ENCODE data around the gene LRBA. TPM values are rescaled to one million over a fixed set of nuclear protein-coding genes. Genes with fewer than 3 reads are reported as not detected.

Gene LRBA
- total and polyA plus RNA-seq, 2 donors, result 18.4 to 38.6 TPM

DNA sequence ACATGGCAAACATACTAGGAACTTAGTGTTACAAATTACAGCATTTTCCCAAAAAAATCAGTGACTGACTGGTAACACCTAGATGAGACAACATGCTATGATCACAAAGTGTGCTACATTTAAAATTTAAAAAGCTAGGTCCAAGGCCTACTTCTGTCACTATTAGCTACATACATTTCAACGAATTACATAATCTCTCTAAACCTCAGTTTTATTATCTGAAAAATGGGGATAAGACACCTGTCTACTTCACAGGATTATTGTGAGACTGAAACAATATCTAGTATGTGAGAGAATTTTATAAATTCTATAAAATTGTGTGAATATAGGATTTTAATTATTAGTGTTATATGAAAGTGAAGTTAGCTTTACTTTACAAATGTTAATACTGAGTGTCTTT, 708.4 kb downstream of the LRBA start:
- DNase-seq (ENCODE audit: low read depth in 6 of 9, low spot score in 9 of 9), result no peak
- 100% methylated on average over 1 of the region's 1 CpG for WGBS
- Histone ChIP-seq H3K27ac (ENCODE audit: low read depth in 1 of 2, low read length in 1 of 2) (no peak overlapping the region), H3K4me1 (ENCODE audit: control insufficient read depth in 2 of 2, insufficient read depth in 2 of 2, low read length in 2 of 2) (no peaks in the 10 kb centered on the region), H3K36me3 (ENCODE audit: control insufficient read depth in 2 of 2, insufficient read depth in 2 of 2, low read length in 1 of 2) (peaks cover 0 to 5% of the 10 kb centered on the region in 2 donors), H3K9me3 (ENCODE audit: control insufficient read depth in 2 of 2, insufficient read depth in 1 of 2, low read length in 1 of 2) (no peaks in the 10 kb centered on the region), H3K4me3 (ENCODE audit: low read length in 2 of 2) (no peak overlapping the region), H3K27me3 (ENCODE audit: control insufficient read depth in 2 of 2, insufficient read depth in 1 of 2, low read length in 1 of 2) (no peaks in the 10 kb centered on the region)

DNA sequence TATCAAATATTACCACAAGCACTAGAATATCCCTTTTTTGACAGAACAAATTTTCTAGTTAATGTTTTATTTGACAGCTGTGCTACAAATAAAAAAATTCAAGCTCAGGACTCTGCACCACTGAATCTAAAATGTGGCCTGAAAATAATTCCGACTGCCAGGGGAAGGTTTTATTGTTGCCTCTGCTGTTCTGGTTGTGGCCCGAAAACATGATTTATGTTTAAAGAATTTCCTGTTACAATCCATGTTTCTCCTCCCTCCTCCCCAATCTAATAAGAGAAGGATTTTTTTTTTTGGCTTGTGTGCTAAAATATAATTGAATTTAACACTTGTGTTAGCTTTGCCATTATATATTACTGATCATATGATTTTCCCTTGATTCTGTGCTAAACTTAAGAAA, 709.1 kb downstream of the LRBA start:
- no peaks in the 10 kb centered on the region for H3K4me1 ChIP-seq (ENCODE audit: control insufficient read depth in 2 of 2, insufficient read depth in 2 of 2, low read length in 2 of 2)
- no peaks in the 10 kb centered on the region for H3K27me3 ChIP-seq (ENCODE audit: control insufficient read depth in 2 of 2, insufficient read depth in 1 of 2, low read length in 1 of 2)
- peaks cover 0 to 5% of the 10 kb centered on the region in 2 donors for H3K36me3 ChIP-seq (ENCODE audit: control insufficient read depth in 2 of 2, insufficient read depth in 2 of 2, low read length in 1 of 2)
- no peak for DNase-seq (ENCODE audit: low read depth in 6 of 9, low spot score in 9 of 9)
- no peak overlapping the region for H3K4me3 ChIP-seq (ENCODE audit: low read length in 2 of 2)
- 92% methylated on average over 2 of the region's 2 CpGs for WGBS
- H3K27ac ChIP-seq (ENCODE audit: low read depth in 1 of 2, low read length in 1 of 2), result no peak overlapping the region
- no peaks in the 10 kb centered on the region for H3K9me3 ChIP-seq (ENCODE audit: control insufficient read depth in 2 of 2, insufficient read depth in 1 of 2, low read length in 1 of 2)

DNA sequence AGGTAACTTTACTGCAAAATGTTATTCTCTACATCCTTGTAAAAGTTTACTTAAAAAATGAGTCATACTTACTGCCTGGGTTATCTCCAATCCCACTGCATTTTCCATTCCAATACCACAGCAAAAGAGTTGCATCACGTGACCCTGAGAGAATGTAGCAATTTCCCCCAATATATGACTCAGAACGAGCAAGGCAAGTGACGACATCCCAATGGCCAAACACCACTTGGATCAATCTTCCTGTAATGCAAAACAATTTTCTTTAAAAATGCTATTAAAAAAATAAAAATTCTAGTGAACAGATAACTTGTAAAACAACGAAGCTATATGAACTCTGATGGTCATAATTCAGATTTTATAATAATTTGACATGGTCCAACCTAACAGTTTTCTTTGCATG, 712.5 kb downstream of the LRBA start:
- H3K27me3 ChIP-seq (ENCODE audit: control insufficient read depth in 2 of 2, insufficient read depth in 1 of 2, low read length in 1 of 2), result no peaks in the 10 kb centered on the region
- no peaks in the 10 kb centered on the region for H3K9me3 ChIP-seq (ENCODE audit: control insufficient read depth in 2 of 2, insufficient read depth in 1 of 2, low read length in 1 of 2)
- no peaks in the 10 kb centered on the region for H3K36me3 ChIP-seq (ENCODE audit: control insufficient read depth in 2 of 2, insufficient read depth in 2 of 2, low read length in 1 of 2)
- H3K4me1 ChIP-seq (ENCODE audit: control insufficient read depth in 2 of 2, insufficient read depth in 2 of 2, low read length in 2 of 2), result no peaks in the 10 kb centered on the region
- H3K4me3 ChIP-seq (ENCODE audit: low read length in 2 of 2), result no peak overlapping the region
- no peak for DNase-seq (ENCODE audit: low read depth in 6 of 9, low spot score in 9 of 9)
- H3K27ac ChIP-seq (ENCODE audit: low read depth in 1 of 2, low read length in 1 of 2), result no peak overlapping the region
- 91% methylated on average over 4 of the region's 4 CpGs for WGBS

DNA sequence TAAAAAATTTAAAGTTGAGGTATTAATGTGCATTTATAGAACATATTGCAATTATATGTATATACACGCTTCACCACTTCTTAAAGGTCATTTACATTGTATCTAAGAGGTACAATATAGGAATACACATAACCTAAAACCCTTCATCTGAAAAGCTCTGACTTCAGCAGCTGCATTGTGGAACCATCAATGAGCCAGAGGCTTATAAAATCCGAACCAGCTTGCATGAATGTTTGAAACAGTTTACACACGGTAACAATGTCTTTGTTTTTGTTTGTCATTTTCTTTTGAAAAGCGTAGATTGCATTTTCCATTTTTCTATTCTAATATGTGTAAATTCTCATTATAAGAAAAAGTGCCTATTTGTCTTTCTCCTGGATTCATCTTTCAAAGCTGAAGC, 715.3 kb downstream of the LRBA start:
- no peak overlapping the region for H3K4me3 ChIP-seq (ENCODE audit: low read length in 2 of 2)
- H3K9me3 ChIP-seq (ENCODE audit: control insufficient read depth in 2 of 2, insufficient read depth in 1 of 2, low read length in 1 of 2), result no peaks in the 10 kb centered on the region
- no peak overlapping the region for H3K27ac ChIP-seq (ENCODE audit: low read depth in 1 of 2, low read length in 1 of 2)
- H3K36me3 ChIP-seq (ENCODE audit: control insufficient read depth in 2 of 2, insufficient read depth in 2 of 2, low read length in 1 of 2), result no peaks in the 10 kb centered on the region
- no peaks in the 10 kb centered on the region for H3K4me1 ChIP-seq (ENCODE audit: control insufficient read depth in 2 of 2, insufficient read depth in 2 of 2, low read length in 2 of 2)
- H3K27me3 ChIP-seq (ENCODE audit: control insufficient read depth in 2 of 2, insufficient read depth in 1 of 2, low read length in 1 of 2), result no peaks in the 10 kb centered on the region
- WGBS, result over 99% methylated on average over 4 of the region's 4 CpGs
- DNase-seq (ENCODE audit: low read depth in 6 of 9, low spot score in 9 of 9), result no peak

DNA sequence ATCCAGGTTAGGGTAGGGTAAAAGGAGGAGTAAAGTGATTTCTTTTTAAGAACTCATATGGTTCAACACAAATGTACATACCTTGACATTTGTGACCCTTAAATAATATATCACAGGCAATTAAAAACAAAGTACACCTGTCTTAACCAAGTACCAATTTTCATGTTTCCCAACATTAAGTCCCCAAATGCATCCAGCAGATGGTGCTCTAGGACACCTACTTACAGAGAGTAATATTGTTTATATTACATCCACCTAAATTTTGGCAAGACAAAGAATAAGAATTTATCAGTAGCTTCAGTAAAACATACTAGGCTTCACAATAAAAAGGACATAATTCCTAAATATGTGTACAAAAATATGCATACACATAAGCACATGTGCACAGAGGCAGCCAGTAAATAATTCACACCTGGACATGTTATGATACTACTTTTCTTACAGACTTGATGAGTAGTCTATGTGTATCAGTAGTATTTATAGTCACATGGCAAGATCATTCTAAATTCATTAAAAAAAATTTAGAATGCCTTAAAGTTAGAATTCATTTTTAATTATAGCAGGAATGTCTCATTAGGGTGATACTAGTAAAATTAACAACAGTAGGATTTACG, 717.1 kb downstream of the LRBA start:
- H3K27me3 ChIP-seq (ENCODE audit: control insufficient read depth in 2 of 2, insufficient read depth in 1 of 2, low read length in 1 of 2), result no peaks in the 10 kb centered on the region
- 100% methylated on average over 1 of the region's 1 CpG for WGBS
- H3K27ac ChIP-seq (ENCODE audit: low read depth in 1 of 2, low read length in 1 of 2), result no peak overlapping the region
- no peaks in the 10 kb centered on the region for H3K9me3 ChIP-seq (ENCODE audit: control insufficient read depth in 2 of 2, insufficient read depth in 1 of 2, low read length in 1 of 2)
- DNase-seq (ENCODE audit: low read depth in 6 of 9, low spot score in 9 of 9), result peak in 8 of 9 donors; percentile 13 to 58 (median 22)
- H3K4me1 ChIP-seq (ENCODE audit: control insufficient read depth in 2 of 2, insufficient read depth in 2 of 2, low read length in 2 of 2), result no peaks in the 10 kb centered on the region
- no peak overlapping the region for H3K4me3 ChIP-seq (ENCODE audit: low read length in 2 of 2)
- H3K36me3 ChIP-seq (ENCODE audit: control insufficient read depth in 2 of 2, insufficient read depth in 2 of 2, low read length in 1 of 2), result no peaks in the 10 kb centered on the region

DNA sequence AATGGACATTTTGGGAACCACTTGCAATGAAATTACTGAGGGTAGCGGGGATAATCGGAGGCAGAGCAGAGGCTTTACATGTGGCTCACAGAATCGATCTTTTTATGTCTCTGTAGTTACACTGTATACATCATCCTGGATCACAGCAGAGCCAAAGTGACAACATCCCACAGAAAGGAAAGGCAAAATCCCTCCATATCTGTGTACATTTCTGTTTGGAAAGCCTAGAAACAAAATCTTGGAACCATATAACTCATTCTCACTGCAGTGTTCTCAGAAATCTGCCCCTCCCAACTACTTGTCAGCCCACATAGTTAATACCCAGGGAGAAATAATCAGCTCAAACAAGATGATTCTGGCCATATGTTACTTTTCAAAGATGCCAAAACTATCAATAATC, 725.2 kb downstream of the LRBA start:
- Histone ChIP-seq H3K4me3 (ENCODE audit: low read length in 2 of 2) (no peak overlapping the region), H3K27me3 (ENCODE audit: control insufficient read depth in 2 of 2, insufficient read depth in 1 of 2, low read length in 1 of 2) (no peaks in the 10 kb centered on the region), H3K27ac (ENCODE audit: low read depth in 1 of 2, low read length in 1 of 2) (no peak overlapping the region), H3K36me3 (ENCODE audit: control insufficient read depth in 2 of 2, insufficient read depth in 2 of 2, low read length in 1 of 2) (peaks cover 0 to 4% of the 10 kb centered on the region in 2 donors), H3K9me3 (ENCODE audit: control insufficient read depth in 2 of 2, insufficient read depth in 1 of 2, low read length in 1 of 2) (no peaks in the 10 kb centered on the region), H3K4me1 (ENCODE audit: control insufficient read depth in 2 of 2, insufficient read depth in 2 of 2, low read length in 2 of 2) (no peaks in the 10 kb centered on the region)
- 99% methylated on average over 3 of the region's 3 CpGs for WGBS
- DNase-seq (ENCODE audit: low read depth in 6 of 9, low spot score in 9 of 9), result no peak

DNA sequence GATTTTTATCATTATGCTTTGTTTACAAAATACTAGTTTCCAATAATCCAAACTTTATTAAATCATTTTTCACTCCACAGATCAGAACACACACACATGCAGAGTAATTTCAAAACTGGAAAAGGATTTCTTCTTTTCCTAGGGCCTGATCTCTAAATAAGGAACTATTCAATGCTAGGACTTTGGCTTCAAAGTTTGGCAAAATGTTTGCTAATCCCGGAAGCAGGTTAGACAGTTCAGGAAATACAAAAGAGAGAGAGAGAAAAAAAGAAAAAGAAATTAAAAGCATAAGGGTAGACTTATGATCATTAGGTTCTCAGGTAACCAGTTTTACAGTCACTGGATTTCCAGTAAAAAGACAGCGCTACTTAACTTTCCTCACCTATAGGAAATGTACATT, 725.9 kb downstream of the LRBA start:
- Histone ChIP-seq H3K27ac (ENCODE audit: low read depth in 1 of 2, low read length in 1 of 2) (no peak overlapping the region), H3K36me3 (ENCODE audit: control insufficient read depth in 2 of 2, insufficient read depth in 2 of 2, low read length in 1 of 2) (peaks cover 0 to 4% of the 10 kb centered on the region in 2 donors), H3K27me3 (ENCODE audit: control insufficient read depth in 2 of 2, insufficient read depth in 1 of 2, low read length in 1 of 2) (no peaks in the 10 kb centered on the region), H3K4me3 (ENCODE audit: low read length in 2 of 2) (no peak overlapping the region), H3K9me3 (ENCODE audit: control insufficient read depth in 2 of 2, insufficient read depth in 1 of 2, low read length in 1 of 2) (no peaks in the 10 kb centered on the region), H3K4me1 (ENCODE audit: control insufficient read depth in 2 of 2, insufficient read depth in 2 of 2, low read length in 2 of 2) (no peaks in the 10 kb centered on the region)
- WGBS, result 83% methylated on average over 2 of the region's 2 CpGs
- DNase-seq (ENCODE audit: low read depth in 6 of 9, low spot score in 9 of 9), result no peak

DNA sequence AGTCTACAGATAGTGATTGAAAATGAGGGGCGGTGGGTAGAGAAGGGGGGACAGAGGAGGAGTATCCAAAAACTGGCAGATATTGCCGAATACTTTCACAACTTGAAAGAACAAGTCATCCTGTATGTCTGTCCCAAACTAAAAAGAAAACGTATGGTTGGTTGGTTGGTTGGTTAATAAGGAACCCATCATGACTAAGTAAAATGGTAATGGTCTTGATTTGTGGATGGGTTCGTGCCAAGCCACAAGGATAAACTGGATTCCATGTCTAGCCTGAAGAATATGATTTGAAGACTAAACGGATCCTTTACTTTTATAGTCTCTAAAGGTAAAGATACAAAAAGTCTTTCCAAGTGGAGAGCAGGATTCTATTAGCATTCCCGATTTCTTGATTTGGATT, 728.4 kb downstream of the LRBA start:
- H3K27me3 ChIP-seq (ENCODE audit: control insufficient read depth in 2 of 2, insufficient read depth in 1 of 2, low read length in 1 of 2), result no peaks in the 10 kb centered on the region
- no peak overlapping the region for H3K27ac ChIP-seq (ENCODE audit: low read depth in 1 of 2, low read length in 1 of 2)
- H3K9me3 ChIP-seq (ENCODE audit: control insufficient read depth in 2 of 2, insufficient read depth in 1 of 2, low read length in 1 of 2), result no peaks in the 10 kb centered on the region
- no peak overlapping the region for H3K4me3 ChIP-seq (ENCODE audit: low read length in 2 of 2)
- DNase-seq (ENCODE audit: low read depth in 6 of 9, low spot score in 9 of 9), result no peak
- WGBS, result 91% methylated on average over 6 of the region's 6 CpGs
- peaks cover 0 to 6% of the 10 kb centered on the region in 2 donors for H3K36me3 ChIP-seq (ENCODE audit: control insufficient read depth in 2 of 2, insufficient read depth in 2 of 2, low read length in 1 of 2)
- no peaks in the 10 kb centered on the region for H3K4me1 ChIP-seq (ENCODE audit: control insufficient read depth in 2 of 2, insufficient read depth in 2 of 2, low read length in 2 of 2)

DNA sequence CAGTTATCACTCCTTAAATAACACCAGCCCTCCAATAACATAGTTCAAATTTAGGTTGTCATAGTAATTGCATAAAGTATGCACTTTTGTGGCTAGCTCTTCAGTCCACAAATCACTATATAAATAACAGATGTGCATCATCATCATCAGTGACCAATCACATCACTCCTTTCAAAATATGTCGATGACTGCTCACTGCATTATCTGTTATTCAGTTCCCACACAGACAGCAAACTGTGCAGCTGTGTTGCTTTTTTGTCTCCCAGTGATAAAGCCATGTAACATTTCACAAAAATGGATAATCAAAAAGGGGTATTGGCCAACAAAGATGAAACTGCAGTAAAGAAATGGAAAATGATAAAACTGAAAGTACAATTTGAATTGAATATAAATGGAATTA, 731.4 kb downstream of the LRBA start:
- Histone ChIP-seq H3K36me3 (ENCODE audit: control insufficient read depth in 2 of 2, insufficient read depth in 2 of 2, low read length in 1 of 2) (peaks cover 9 to 15% of the 10 kb centered on the region in 2 donors), H3K27ac (ENCODE audit: low read depth in 1 of 2, low read length in 1 of 2) (no peak overlapping the region), H3K4me3 (ENCODE audit: low read length in 2 of 2) (no peak overlapping the region), H3K9me3 (ENCODE audit: control insufficient read depth in 2 of 2, insufficient read depth in 1 of 2, low read length in 1 of 2) (no peaks in the 10 kb centered on the region), H3K4me1 (ENCODE audit: control insufficient read depth in 2 of 2, insufficient read depth in 2 of 2, low read length in 2 of 2) (no peaks in the 10 kb centered on the region), H3K27me3 (ENCODE audit: control insufficient read depth in 2 of 2, insufficient read depth in 1 of 2, low read length in 1 of 2) (no peaks in the 10 kb centered on the region)
- WGBS, result 100% methylated on average over 1 of the region's 1 CpG
- no peak for DNase-seq (ENCODE audit: low read depth in 6 of 9, low spot score in 9 of 9)
